HG03558 (cell line): ENCODE measurements around the gene G6PD.

Experiments used
- ATAC-seq: cut with Tn5 transposase; IDR thresholded peaks from one replicate; pipeline ENCODE4 v1.9.1; 2021; ENCODE audit warnings: moderate number of reproducible peaks; ENCODE audit not compliant: unreplicated experiment; ENCODE audit errors: extremely low read depth

The G6PD gene

GRCh38 chrX:154489182-154489581 lies 57.5 kb downstream of the G6PD start:
- ATAC-seq: no peak

GRCh38 chrX:154488336-154489075 lies 58.1 kb downstream of the G6PD start:
- ATAC-seq: no peak

- ATAC-seq: no peak
Measured at GRCh38 chrX:154487518-154488290, 58.9 kb downstream of the G6PD start.

- no peak for ATAC-seq
Measured at GRCh38 chrX:154486396-154487207, 60.0 kb downstream of the G6PD start, which contains the start of gene UBL4A. UBL4A (minus strand) TSS chrX:154486615; CDS start chrX:154486584, 31 bp downstream.

- ATAC-seq: no peak
Measured at GRCh38 chrX:154486052-154486395, 60.6 kb downstream of the G6PD start.

- no peak for ATAC-seq
Measured at GRCh38 chrX:154485150-154486051, 61.2 kb downstream of the G6PD start.

GRCh38 chrX:154484255-154485149 lies 62.1 kb downstream of the G6PD start:
- no peak for ATAC-seq

- ATAC-seq: no peak
Measured at GRCh38 chrX:154483325-154483724, 63.3 kb downstream of the G6PD start.

GRCh38 chrX:154482786-154483185 lies 63.9 kb downstream of the G6PD start:
- no peak for ATAC-seq

GRCh38 chrX:154481911-154482601 lies 64.6 kb downstream of the G6PD start:
- no peak for ATAC-seq
